Mononuclear cell (primary cell): ENCODE data around the gene PRELID3B. TPM values are rescaled to one million over a fixed set of nuclear protein-coding genes. Genes with fewer than 3 reads are reported as not detected.

ENCODE experiments used
- H3K27me3 ChIP-seq: 2 replicates; pipeline ENCODE4 v1.6.0; 2011; ENCODE audit warnings: low read length, control low read depth; ENCODE audit not compliant: insufficient read depth
- H3K4me1 ChIP-seq: 2 replicates; pipeline ENCODE4 v1.5.1; 2011; ENCODE audit warnings: mild to moderate bottlenecking, low read length, control low read depth; ENCODE audit not compliant: insufficient read depth
- H3K4me3 ChIP-seq: 2 replicates; pipeline ENCODE4 v1.5.1; 2011; ENCODE audit warnings: mild to moderate bottlenecking, low read length, moderate library complexity
- H3K9me3 ChIP-seq: 2 replicates; pipeline ENCODE4 v1.5.1; 2011; ENCODE audit warnings: low read depth, mild to moderate bottlenecking, control low read depth, low read length
- total RNA-seq: library from RNA; depleted of rRNA; stranded (reverse); fragments of >200 nt; gene quantifications from one replicate; pipeline ENCODE4 v1.2.3, GENCODE V29; 2012

The PRELID3B gene
- total RNA-seq, 1 donor = 72.8 TPM

- no peak overlapping the region for H3K4me3 ChIP-seq
- H3K27me3 ChIP-seq = no peaks in the 10 kb centered on the region
- H3K4me1 ChIP-seq = peaks cover 12% of the 10 kb centered on the region
- no peaks in the 10 kb centered on the region for H3K9me3 ChIP-seq
Observed at GRCh38 chr20:59024111-59024530, 18.5 kb downstream of the PRELID3B start.

- no peaks in the 10 kb centered on the region for H3K27me3 ChIP-seq
- peaks cover 6% of the 10 kb centered on the region for H3K4me1 ChIP-seq
- no peak overlapping the region for H3K4me3 ChIP-seq
- no peaks in the 10 kb centered on the region for H3K9me3 ChIP-seq
Observed at GRCh38 chr20:59023616-59024015, 19.0 kb downstream of the PRELID3B start.

DNA sequence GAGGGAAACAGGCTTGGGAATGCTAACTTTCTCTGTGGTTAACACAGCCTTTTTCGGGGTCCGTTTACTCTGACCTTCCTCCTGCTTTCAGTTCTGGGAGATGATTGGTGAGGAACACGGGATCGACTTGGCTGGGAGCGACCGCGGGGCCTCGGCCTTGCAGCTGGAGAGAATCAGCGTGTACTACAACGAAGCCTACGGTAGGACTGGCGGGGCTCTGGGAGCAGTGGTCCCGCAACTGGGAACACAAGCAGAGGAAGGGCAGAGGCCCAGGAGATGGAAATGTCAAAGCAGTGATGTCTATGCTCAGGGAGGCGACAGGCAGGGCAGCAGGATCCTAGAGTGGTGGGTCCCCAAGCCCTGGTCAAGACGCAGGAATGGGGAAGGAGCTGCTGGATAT is 19.8 kb downstream of the PRELID3B start:
- Histone ChIP-seq H3K9me3 (no peaks in the 10 kb centered on the region), H3K4me1 (peaks cover 4% of the 10 kb centered on the region), H3K27me3 (no peaks in the 10 kb centered on the region), H3K4me3 (no peak overlapping the region)

DNA sequence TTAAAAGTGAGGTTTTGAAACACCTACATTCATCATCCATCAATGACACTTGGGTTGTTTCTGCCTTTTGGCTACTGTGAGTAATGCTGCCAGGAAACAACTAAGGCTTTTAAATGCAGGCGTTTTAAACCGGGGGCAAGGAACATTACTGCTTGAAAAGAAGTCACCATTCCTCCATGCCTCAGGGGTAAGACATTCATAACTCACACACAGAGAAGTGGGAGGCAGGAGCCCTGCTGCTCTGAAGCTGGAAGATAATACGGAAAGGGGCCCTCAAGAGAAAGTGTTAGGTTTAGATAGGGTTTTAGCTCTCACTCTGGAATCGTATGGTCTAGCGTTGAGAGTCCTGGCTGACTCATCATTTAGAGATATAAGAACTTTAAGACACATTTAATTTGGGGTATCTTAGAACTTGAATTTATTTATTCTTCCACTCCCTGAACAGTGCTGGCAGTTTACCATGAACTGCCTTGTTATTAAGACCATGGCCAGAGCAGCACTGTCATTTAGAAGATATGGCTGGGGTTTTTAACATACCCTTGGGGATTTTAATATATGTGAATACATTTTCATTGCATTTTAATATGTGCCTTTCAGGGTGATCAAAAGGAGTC is 21.5 kb downstream of the PRELID3B start:
- H3K9me3 ChIP-seq = no peaks in the 10 kb centered on the region
- H3K4me1 ChIP-seq = peaks cover 14% of the 10 kb centered on the region
- H3K4me3 ChIP-seq = no peak overlapping the region

DNA sequence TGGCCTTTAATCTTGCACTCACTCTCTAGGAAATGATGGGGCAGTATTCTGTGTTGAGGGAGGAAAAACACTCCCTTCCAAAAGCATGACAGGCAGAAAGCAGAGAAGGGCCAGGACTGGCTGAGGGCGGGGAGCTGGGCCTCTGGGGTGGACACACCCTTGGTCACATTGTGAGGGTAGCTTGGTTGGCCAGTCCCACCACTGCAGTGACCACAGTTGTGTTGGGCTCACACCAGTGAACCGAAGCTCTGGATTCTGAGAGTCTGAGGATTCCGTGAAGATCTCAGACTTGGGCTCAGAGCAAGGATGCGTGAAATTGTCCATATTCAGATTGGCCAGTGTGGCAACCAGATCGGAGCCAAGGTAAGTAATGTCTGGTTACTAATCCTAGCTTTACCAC is 23.4 kb downstream of the PRELID3B start, which contains the start of gene TUBB1:
Gene TUBB1, plus strand, starts transcription at position 213 of the 400 bp plus-strand sequence. Its CDS starts 94 bp downstream, at position 307.
- Histone ChIP-seq H3K9me3 (no peaks in the 10 kb centered on the region), H3K4me3 (no peak within 1 kb of the TSS), H3K27me3 (no peaks in the 10 kb centered on the region), H3K4me1 (peaks cover 22% of the 10 kb centered on the region)

More for the DNA sequence above, 21.5 kb downstream of the PRELID3B start:
- no peaks in the 10 kb centered on the region for H3K27me3 ChIP-seq

- Histone ChIP-seq H3K9me3 (no peaks in the 10 kb centered on the region), H3K27me3 (no peaks in the 10 kb centered on the region), H3K4me3 (no peak overlapping the region), H3K4me1 (peaks cover 26% of the 10 kb centered on the region)
Observed at GRCh38 chr20:59018817-59019216, 23.8 kb downstream of the PRELID3B start.

DNA sequence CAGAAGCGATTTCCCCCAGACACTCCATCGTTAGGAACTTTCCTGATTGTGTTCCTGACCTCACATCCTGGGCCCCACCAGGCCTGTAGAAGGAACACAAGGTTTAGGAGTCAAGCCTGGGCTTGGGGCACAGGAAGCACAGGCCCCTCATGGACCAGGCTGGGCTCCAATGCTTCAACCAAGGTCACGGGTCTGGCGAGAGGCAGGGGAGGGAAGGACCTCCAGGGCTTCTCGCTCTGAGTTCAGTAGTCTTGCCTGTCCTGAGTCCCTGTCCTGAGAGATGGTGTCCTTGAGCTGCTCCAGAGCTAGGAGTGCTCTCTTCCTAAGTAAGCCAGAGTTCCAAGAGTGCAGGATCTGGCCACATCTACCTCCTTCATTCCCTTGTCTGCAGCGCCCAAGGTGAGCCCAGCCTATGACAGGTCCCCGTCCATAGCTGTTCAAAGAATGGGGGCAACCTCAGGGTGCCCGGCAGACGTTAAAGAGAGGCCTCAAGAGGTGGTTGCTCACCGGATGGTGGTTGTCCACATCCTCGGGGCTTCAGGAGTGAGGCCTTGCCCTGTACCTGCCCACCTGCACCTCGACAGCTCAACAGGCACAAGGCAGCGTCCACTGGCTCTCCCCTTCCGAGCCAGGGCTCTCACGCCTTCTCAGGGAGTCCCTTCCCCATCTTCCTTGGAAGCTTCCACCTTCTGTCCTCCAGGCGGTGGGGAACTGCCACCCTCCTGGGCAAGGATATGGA is 24.9 kb downstream of the PRELID3B start:
- H3K4me3 ChIP-seq = no peak overlapping the region

GRCh38 chr20:59016795-59017492 is 25.6 kb downstream of the PRELID3B start:
- no peaks in the 10 kb centered on the region for H3K9me3 ChIP-seq
- no peak overlapping the region for H3K4me3 ChIP-seq
- H3K4me1 ChIP-seq = peaks cover 30% of the 10 kb centered on the region
- H3K27me3 ChIP-seq = no peaks in the 10 kb centered on the region

More for the DNA sequence above, 24.9 kb downstream of the PRELID3B start:
- Histone ChIP-seq H3K9me3 (no peaks in the 10 kb centered on the region), H3K27me3 (no peaks in the 10 kb centered on the region), H3K4me1 (peaks cover 30% of the 10 kb centered on the region)

GRCh38 chr20:59015812-59016711 is 26.5 kb downstream of the PRELID3B start:
- Histone ChIP-seq H3K4me3 (no peak overlapping the region), H3K27me3 (no peaks in the 10 kb centered on the region), H3K4me1 (peaks cover 39% of the 10 kb centered on the region), H3K9me3 (no peaks in the 10 kb centered on the region)

- no peak overlapping the region for H3K4me3 ChIP-seq
- H3K4me1 ChIP-seq = peaks cover 41% of the 10 kb centered on the region
- H3K9me3 ChIP-seq = no peaks in the 10 kb centered on the region
- no peaks in the 10 kb centered on the region for H3K27me3 ChIP-seq
Observed at GRCh38 chr20:59015411-59015810, 27.2 kb downstream of the PRELID3B start.

DNA sequence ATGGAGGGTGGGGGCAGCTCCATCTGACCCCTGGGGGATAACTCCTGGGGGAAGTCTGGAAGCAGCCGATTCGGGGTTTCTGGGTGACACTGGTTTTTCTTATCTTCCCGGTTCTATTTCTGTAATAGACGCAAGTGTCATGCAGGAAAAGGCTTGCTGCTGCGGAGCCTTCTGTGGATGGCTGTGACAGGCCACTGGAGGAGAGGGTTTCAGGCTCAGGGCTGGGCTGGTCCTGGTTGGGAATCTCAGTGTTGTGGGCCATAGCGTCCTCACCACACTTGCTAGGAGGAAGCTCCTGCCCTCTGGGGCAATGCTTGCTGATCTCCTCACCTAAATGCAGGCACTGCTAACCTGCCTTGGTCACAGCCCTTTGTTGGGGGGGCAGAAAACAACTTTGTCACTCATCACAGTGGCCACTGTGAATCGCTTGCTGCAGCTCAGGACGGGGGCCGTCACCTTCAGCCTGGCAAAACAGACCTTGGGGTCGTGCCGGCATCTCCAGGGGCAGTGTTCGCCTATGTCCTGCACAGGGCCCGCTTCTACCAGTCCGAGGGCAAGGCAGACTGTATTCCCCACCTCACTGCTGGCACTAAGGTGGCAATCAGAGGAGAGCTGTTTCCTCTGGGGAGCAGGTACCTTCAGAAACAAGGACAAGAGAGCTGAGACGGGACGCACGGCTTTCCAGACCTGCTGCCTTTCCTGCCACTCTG is 27.8 kb downstream of the PRELID3B start:
- Histone ChIP-seq H3K9me3 (no peaks in the 10 kb centered on the region), H3K4me1 (peaks cover 41% of the 10 kb centered on the region)

DNA sequence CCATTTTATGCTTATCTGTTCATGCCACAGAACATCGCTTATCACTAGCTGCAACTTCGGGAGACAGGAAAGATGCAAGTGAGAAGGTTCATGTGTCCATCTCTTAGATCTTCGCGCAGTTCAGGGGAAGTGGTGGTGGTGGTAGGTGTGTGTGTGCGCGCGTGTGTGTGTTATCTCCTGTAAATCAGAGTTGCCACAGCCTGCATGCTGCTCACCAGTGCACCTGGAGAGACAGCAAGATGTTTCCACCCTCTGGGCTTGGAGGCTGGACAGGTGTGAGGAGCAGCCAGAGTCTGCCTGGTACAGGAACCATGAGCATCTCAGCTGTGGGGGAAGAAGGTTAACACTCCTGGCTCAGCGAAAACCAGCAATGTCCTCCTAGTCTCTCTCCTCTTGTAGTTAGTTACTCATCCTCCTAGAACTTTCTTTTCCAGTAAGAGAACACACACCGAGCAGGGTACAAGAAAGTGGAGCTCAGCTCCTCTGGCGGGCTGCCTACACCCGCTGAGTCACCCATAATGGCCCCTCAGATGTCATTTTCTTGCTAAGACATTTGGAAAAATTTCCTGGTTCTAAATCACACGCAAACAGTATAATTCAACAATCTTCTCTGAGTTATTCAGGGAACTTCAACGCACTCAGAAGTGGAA is 28.5 kb downstream of the PRELID3B start:
- Histone ChIP-seq H3K27me3 (no peaks in the 10 kb centered on the region), H3K9me3 (no peaks in the 10 kb centered on the region), H3K4me1 (peaks cover 41% of the 10 kb centered on the region), H3K4me3 (no peak overlapping the region)

More for the DNA sequence above, 27.8 kb downstream of the PRELID3B start:
- no peak overlapping the region for H3K4me3 ChIP-seq
- H3K27me3 ChIP-seq = no peaks in the 10 kb centered on the region

DNA sequence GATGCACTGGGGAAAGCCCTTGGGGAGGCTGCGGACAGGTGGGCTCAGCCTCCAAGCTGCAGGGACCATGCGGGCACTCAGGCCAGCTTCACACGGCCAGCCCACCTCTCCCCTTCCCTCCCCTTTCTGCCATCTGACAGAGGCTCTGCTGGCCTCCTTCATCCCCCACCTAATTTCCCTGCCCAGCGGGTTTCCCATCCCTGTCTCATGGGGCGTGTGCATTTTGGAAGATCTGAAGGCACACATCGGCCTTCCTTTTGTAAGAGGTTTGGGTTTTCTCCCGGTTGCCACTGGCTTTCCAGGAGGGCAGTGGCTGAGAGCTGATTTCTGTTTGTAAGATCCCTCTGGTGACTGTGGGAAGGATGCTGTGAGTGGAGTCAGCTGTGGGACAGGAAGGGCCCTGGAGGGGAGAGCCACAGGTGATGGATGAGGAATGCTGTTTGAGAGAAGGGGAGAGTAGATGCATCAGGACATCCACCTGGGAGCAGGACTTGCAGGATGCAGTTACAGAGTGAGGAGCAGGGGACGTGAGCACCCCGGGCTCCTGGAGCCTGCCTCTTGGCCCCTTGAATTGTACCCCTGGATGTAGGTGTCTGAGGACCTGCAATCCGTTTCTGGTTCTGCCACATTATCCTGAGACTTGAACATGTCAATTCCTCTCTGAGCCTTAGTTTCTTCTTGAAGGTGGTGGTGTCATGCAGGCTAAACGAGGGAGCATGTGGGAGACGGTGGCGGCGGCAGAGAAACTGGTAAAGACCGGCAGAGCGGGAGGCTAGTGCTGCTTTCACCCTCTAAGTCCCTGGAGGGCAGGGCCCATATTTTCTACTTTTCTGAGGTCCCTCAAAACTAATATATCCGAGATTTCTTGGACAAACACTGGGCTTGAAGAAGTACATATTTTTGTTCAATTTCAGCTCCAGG is 29.3 kb downstream of the PRELID3B start:
- H3K4me3 ChIP-seq = no peak overlapping the region
- peaks cover 48% of the 10 kb centered on the region for H3K4me1 ChIP-seq
- H3K9me3 ChIP-seq = no peaks in the 10 kb centered on the region
- H3K27me3 ChIP-seq = no peaks in the 10 kb centered on the region
